ENCODE results near the gene CDC42BPA. TPM values are rescaled to one million over a fixed set of nuclear protein-coding genes. Genes with fewer than 3 reads are reported as not detected.

CDC42BPA gene
- total RNA-seq, 4 donors from 2014 or later, result 49.0 to 102 (median 54.2) TPM

DNA sequence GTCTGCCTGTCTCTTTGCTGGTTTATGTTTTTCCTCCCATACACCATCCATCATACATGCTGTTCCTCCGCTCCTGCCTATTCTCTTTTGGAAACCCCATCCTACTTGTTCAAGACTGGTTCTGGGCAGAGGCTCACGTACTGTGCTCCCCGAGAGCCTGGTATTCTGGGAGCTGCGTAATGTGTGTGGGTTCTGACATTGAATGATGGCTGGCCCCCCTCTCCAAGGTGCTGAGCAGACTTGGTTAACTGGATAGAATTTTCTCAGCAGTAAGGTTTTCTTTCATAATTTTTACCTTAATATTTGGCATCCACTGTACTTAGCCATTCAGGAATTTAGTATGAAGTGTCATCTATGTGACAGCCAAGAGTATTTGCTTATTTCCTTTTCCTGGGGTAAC, 351.6 kb downstream of the CDC42BPA start:
- 93 to 100% methylated on average over 4 of the region's 4 CpGs for WGBS, 2 donors (ENCODE audit: low coverage in 1 of 2)
- in situ Hi-C loops (cut with MboI; ENCODE audit: low pct_ligation_motif_present in 1 of 4, low pct_unique_long_range_greater_than_20kb in 1 of 4, low sequenced_read_pairs in 3 of 4) (no loop called here), intact Hi-C loops (cut with DNase I; ENCODE audit: low total_unique reads) (no loop called here)
- TF ChIP-seq, protein P1, sequence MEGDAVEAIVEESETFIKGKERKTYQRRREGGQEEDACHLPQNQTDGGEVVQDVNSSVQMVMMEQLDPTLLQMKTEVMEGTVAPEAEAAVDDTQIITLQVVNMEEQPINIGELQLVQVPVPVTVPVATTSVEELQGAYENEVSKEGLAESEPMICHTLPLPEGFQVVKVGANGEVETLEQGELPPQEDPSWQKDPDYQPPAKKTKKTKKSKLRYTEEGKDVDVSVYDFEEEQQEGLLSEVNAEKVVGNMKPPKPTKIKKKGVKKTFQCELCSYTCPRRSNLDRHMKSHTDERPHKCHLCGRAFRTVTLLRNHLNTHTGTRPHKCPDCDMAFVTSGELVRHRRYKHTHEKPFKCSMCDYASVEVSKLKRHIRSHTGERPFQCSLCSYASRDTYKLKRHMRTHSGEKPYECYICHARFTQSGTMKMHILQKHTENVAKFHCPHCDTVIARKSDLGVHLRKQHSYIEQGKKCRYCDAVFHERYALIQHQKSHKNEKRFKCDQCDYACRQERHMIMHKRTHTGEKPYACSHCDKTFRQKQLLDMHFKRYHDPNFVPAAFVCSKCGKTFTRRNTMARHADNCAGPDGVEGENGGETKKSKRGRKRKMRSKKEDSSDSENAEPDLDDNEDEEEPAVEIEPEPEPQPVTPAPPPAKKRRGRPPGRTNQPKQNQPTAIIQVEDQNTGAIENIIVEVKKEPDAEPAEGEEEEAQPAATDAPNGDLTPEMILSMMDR (IDR thresholded peaks at IDR 0.05), result no peak
- TF ChIP-seq EP300 (IDR thresholded peaks at IDR 0.05; ENCODE audit: low read depth) (no peak), POLR2AphosphoS5 (IDR thresholded peaks at IDR 0.05) (no peak), POLR2A (IDR thresholded peaks at IDR 0.05) (no peak)
- no peak for DNase-seq
- Histone ChIP-seq H3K9me3 (peaks cover 0 to 6% of the 10 kb centered on the region in 2 donors), H3K27me3 (no peaks in the 10 kb centered on the region), H3K36me3 (peaks cover 0 to 12% (median 2%) of the 10 kb centered on the region in 4 donors), H3K4me1 (no peaks in the 10 kb centered on the region), H3K27ac (no peak overlapping the region), H3K4me3 (no peak overlapping the region)

DNA sequence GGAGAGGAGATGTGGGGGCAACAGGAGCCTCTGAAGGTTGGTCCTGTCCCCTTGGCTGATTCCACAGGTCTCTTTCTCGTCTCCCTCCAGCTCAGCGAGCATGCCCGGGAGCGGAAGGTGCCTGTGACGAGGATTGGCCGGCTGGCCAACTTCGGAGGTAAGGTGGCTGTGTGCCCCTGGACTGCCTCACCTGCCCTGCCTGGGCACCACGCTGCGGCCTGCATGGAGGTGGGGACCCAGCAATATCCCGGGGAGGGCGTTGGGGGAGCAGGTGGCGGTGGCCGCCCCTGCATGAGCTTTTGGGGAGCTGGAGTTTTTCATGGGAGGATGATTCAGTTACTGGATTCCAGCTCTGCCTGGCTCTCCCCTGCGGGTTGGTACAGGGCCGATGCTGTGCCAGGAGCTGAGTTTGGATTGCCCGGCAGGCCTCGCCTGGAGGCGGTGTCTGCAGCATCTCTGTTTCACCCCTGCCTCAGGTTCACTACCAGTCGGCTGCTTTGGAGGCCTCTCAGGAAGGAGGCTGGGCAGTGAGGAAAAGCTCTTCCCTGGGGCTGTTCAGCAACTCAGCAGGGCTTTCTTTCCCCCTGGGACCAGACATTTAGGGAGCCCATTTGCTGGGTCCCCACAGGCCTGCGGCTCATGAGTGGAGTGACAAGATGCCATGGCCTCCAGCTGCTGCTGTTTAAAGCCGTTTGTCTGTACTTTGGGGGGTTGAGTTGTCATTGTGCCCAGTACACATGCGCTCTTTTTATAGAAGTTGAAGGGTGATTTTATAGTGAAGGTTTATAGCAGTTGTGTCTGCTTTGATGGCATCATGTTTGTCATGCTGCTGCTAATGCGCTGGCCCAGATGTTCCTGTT, 352.5 kb downstream of the CDC42BPA start:
- H3K27me3 ChIP-seq, result no peaks in the 10 kb centered on the region
- H3K36me3 ChIP-seq, result peaks cover 0 to 12% (median under 1%) of the 10 kb centered on the region in 4 donors
- in situ Hi-C loops (cut with MboI; ENCODE audit: low pct_ligation_motif_present in 1 of 4, low pct_unique_long_range_greater_than_20kb in 1 of 4, low sequenced_read_pairs in 3 of 4), result no loop called here
- WGBS, 2 donors (ENCODE audit: low coverage in 1 of 2), result 93 to 100% methylated on average over 1 to 21 of the region's 23 CpGs
- no peaks in the 10 kb centered on the region for H3K9me3 ChIP-seq
- H3K4me3 ChIP-seq, result no peak overlapping the region
- H3K4me1 ChIP-seq, result no peaks in the 10 kb centered on the region
- no peak for DNase-seq
- TF ChIP-seq POLR2AphosphoS5 (IDR thresholded peaks at IDR 0.05) (no peak), EP300 (IDR thresholded peaks at IDR 0.05; ENCODE audit: low read depth) (no peak), POLR2A (IDR thresholded peaks at IDR 0.05) (no peak)
- TF ChIP-seq, protein P1 (IDR thresholded peaks at IDR 0.05), result no peak
- intact Hi-C loops (cut with DNase I; ENCODE audit: low total_unique reads), result no loop called here
- H3K27ac ChIP-seq, result no peak overlapping the region

DNA sequence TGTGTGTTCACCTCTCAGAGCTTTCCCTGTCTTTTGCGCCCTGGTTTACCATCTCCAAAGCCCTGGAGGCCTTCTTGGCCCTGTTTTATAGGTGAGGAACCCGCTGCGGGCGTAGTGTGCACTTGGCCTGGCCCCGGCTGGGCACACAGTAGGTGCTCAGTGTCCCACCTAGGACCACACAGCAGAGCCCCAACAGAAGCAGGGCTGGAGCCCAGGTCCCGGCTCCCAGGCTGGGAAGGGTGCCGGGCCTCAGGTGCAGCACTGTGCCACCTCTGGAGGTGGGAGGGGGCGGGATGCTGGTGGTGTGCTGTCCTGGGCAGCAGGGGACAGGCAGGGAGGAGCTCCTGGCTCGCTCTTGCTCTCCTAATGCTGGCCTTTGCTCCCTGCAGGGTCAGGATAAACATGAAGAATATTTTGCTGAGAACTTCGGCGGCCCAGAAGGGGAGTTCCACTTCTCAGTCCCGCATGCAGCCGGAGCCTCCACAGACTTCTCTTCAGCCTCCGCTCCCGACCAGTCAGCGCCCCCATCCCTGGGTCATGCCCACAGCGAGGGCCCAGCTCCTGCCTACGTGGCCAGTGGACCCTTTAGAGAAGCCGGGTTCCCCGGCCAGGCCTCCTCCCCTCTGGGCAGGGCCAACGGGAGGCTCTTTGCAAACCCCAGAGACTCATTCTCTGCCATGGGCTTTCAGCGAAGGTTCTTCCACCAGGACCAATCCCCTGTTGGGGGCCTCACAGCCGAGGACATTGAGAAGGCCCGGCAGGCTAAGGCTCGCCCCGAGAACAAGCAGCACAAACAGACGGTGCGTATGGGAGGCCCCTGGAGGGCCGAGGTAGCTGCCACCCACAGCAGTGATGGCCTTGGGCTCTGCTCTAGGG, 353.4 kb downstream of the CDC42BPA start:
- 91% methylated on average over 25 of the region's 29 CpGs; no CpG with 5 or more reads in 1 of the 2 donors for WGBS, 2 donors (ENCODE audit: low coverage in 1 of 2)
- Histone ChIP-seq H3K36me3 (peaks cover 0 to 12% (median 0%) of the 10 kb centered on the region in 4 donors), H3K4me1 (no peaks in the 10 kb centered on the region), H3K9me3 (no peaks in the 10 kb centered on the region), H3K27ac (no peak overlapping the region), H3K4me3 (no peak overlapping the region), H3K27me3 (no peaks in the 10 kb centered on the region)
- no peak for DNase-seq
- intact Hi-C loops (cut with DNase I; ENCODE audit: low total_unique reads), result no loop called here
- in situ Hi-C loops (cut with MboI; ENCODE audit: low pct_ligation_motif_present in 1 of 4, low pct_unique_long_range_greater_than_20kb in 1 of 4, low sequenced_read_pairs in 3 of 4), result no loop called here
- TF ChIP-seq POLR2A (IDR thresholded peaks at IDR 0.05) (no peak), EP300 (IDR thresholded peaks at IDR 0.05; ENCODE audit: low read depth) (no peak), POLR2AphosphoS5 (IDR thresholded peaks at IDR 0.05) (no peak)
- TF ChIP-seq, protein P1 (IDR thresholded peaks at IDR 0.05), result no peak

DNA sequence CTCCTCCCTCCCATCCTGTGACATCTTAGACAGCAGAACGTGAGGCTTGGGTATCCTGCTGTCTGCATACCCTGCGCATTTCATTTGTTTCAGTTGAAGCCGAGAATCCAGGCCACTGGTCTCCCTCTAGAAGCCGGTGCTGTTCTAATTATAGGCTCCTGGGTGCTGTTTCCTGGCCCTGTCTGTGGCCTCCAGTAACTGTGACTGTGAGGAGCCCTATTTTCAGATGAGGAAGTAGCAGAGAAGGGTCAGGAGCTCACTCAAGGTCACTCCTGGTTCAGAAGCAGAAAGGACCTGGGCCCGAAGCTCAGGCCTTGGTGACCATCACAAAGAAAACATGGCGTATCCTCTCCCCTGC, 354.2 kb downstream of the CDC42BPA start:
- H3K9me3 ChIP-seq, result no peaks in the 10 kb centered on the region
- 81% methylated on average over 6 of the region's 6 CpGs; no CpG with 5 or more reads in 1 of the 2 donors for WGBS, 2 donors (ENCODE audit: low coverage in 1 of 2)
- no peak for TF ChIP-seq EP300 (IDR thresholded peaks at IDR 0.05; ENCODE audit: low read depth)
- no peak for TF ChIP-seq POLR2AphosphoS5 (IDR thresholded peaks at IDR 0.05)
- TF ChIP-seq, protein P1 (IDR thresholded peaks at IDR 0.05), result no peak
- no peak for TF ChIP-seq POLR2A (IDR thresholded peaks at IDR 0.05)
- no peak overlapping the region for H3K4me3 ChIP-seq
- H3K36me3 ChIP-seq, result peaks cover 0 to 12% (median 0%) of the 10 kb centered on the region in 4 donors
- no peaks in the 10 kb centered on the region for H3K4me1 ChIP-seq
- in situ Hi-C loops (cut with MboI; ENCODE audit: low pct_ligation_motif_present in 1 of 4, low pct_unique_long_range_greater_than_20kb in 1 of 4, low sequenced_read_pairs in 3 of 4), result no loop called here
- intact Hi-C loops (cut with DNase I; ENCODE audit: low total_unique reads), result no loop called here
- H3K27ac ChIP-seq, result no peak overlapping the region
- no peak for DNase-seq
- no peaks in the 10 kb centered on the region for H3K27me3 ChIP-seq
